ENCODE measurements around the gene ADAMTS16.
A peak's percentile ranks its signal among the peaks of the same experiment; 100 is the strongest.

ADAMTS16 gene

DNA sequence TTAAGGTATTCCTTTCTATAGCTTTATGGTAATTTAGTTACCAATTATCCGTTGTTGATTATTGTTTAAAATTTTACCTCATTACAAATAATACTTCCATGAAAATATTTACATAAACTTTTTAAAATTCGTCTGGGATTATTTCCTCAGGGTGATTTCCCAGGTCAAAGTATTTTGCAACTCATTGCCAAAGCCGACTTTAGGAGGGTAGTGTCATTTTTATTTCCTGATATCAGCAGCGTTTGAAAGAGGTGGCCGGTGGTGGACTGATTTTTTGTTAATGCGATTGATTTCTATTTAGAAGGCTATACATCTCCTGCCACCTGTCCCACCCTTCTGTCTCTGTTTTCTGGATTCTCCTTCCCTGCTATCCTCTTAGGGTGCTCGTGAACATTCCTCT is 4.3 kb downstream of the ADAMTS16 start:
- no peak for DNase-seq (ENCODE audit: low spot score)

DNA sequence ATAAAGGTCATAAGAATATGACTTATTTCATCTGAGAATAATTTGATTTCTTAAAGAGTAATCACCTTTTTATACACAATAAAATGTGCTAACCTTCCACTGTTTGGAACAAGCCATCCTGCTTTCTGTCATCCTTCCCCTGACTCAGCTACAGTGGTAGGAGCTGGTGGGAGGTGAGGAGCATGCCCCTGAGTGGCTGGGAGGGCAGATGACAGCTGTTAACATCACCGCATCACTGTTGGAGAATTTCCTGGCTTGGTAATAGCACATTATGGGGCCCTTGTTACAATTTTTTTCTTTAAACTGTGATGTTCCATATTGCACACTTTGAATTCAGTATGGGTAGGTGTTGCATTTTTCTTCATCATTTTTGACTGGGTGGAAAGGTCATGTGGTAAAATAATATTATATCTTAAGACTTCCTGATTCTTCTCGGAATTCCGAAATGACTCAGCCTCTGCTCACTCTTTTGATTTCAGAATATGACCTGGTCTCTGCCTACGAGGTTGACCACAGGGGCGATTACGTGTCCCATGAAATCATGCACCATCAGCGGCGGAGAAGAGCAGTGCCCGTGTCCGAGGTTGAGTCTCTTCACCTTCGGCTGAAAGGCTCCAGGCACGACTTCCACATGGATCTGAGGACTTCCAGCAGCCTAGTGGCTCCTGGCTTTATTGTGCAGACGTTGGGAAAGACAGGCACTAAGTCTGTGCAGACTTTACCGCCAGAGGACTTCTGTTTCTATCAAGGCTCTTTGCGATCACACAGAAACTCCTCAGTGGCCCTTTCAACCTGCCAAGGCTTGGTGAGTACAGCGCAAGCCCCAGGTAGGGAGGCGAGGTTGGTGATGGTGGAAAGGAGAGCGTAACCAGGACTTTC is 5.8 kb downstream of the ADAMTS16 start:
- no peak for DNase-seq (ENCODE audit: low spot score)

DNA sequence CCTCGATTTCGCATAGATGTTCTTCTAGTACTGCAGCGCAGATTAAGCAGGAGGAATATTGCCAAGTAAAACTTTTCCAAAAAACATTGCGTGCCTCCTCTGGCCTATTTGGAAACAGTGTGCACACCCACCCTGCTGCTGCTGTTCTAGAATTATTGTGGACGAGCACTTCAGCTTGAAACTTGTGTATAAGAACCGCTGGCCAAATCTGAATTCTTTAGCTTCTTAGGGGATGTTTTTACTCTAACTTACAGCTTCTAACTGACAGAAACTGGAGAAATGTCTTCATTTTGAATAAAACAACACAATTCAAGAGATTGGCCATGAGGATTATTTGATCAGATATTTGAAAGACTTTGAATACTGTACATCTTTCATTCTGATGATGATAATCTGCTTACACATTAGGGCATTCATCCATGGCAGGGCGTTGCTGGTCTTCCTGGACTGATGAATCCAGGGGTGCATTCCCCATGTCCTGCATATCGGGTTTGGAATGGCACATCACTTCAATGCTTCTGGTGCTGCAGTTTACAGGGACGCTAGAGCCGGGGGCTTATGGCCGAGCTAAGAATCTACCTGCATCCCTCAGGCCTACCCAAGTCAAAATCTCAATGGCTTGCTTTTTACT is 6.5 kb downstream of the ADAMTS16 start:
- DNase-seq (ENCODE audit: low spot score), result no peak

DNA sequence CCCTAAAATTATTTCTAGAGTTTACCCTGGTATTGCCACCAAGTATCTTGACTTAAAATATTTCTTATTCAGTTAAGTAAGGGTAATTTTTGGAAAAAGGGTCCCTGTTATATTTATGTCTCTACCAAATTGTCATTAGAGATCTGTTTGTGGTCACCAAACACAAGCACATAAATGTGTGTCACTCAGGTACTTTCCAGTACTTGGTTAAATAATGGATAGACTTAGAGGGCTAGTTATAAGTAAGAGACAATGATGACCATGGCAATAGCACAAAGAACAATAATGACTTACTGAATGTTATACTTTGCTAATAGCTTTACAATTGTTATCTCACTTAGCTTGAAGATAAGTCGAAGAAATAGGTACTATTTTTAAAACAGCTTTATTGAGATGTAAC is 9.0 kb downstream of the ADAMTS16 start:
- no peak for DNase-seq (ENCODE audit: low spot score)

DNA sequence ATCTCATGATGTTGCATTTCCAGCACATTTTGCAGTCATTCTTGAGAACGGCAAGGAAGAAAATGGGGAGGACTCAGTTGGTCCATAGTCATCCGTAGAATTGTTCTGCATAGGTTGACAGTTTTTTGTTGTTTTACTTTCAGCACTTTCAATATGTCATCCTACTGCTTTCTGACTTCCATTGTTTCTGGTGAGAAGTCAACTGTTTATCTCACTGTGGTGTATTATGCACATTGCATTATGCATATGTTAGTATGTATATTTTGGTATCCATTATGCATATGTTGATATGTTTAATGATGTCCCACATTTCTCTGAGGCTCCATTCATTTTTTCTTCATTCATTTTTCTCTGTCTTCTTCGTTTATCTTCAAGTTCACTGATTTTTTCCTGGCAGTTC is 10.5 kb downstream of the ADAMTS16 start:
- no peak for DNase-seq (ENCODE audit: low spot score)

DNA sequence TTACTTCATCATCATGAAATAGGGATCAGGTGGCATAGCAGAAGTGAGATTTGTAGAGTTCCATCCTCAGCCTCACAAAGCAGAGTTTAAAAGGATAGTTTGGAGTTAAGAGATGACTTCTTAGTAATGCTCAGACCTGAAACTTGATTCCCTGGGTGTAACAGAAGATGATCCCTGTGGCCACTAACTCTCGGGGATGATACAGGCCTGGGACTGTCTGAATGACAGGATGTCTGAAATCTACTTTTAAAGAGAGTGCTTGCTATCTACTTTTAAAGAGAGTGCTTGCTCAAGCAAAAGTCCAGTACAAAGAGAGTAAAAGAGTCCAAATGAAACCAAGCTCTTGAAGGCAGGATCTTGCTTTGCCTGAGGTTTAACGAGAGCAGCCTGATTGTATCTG is 14.6 kb downstream of the ADAMTS16 start:
- no peak for DNase-seq (ENCODE audit: low spot score)

DNA sequence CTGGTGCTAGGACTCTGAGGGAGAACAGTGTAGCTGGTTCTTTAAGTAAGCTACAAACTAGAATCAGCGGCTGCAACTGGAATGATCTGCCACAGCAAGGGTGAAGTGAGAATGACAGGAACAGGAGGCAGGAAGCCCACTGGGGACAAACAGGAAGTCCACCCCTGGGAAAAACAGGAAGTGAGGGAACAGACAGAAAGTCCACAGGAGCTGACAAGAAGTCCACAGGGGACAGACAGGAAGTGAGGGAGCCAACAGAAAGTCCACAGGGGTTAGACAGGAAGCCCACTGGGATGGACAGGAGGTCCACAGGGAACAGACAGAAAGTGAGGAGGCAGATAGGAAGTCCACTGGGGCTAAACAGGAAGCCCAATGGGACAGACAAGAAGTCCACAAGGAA is 15.5 kb downstream of the ADAMTS16 start:
- DNase-seq (ENCODE audit: low spot score), result no peak

DNA sequence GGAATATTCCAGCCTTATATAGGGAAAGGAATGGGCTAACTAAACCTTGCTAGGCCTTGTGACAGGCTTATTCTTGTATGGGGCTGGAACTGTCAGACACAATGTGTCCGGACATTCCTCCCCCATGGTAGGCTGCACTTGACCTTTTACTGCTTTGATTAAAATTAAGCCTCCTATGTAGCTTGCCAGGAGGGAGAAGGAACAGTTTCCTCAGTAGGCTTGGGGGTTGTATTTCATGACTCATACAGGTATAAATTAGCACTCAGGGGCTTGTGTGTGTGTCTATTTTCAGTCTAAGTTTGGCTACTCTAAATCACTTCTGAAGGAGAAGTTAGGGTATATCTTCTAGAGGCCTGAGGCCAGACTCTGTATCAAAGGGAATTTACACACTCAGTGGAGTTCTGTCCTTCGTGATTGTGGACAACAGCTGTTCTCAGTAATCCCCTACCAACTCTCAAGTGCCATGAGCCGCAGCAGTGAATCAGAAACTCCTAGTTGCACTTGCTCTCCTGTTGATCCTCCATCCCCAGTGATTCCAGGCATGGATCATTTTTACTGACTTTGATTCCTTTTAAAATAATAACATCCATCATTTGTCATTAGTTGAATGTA is 16.4 kb downstream of the ADAMTS16 start:
- no peak for DNase-seq (ENCODE audit: low spot score)

DNA sequence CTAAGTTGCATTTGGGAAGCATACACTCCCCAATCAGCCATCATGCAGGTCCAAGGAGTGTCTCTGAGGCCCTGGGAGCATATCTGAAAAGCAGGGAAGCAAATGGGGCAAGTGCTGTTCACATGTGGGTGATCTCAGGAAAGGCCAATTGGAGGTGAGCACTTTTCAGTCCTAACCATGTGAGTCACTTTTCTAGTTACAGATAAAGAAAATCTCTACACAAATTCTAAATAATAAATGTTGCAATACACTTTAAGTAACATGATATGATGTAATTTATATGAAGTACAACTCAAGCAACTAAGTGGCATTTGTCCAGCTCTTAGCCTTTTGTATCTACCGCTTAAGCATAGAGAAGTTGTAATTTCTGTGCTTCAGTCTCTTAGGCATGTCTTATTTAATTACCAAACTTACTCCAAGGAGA is 18.4 kb downstream of the ADAMTS16 start:
- no peak for DNase-seq (ENCODE audit: low spot score)

DNA sequence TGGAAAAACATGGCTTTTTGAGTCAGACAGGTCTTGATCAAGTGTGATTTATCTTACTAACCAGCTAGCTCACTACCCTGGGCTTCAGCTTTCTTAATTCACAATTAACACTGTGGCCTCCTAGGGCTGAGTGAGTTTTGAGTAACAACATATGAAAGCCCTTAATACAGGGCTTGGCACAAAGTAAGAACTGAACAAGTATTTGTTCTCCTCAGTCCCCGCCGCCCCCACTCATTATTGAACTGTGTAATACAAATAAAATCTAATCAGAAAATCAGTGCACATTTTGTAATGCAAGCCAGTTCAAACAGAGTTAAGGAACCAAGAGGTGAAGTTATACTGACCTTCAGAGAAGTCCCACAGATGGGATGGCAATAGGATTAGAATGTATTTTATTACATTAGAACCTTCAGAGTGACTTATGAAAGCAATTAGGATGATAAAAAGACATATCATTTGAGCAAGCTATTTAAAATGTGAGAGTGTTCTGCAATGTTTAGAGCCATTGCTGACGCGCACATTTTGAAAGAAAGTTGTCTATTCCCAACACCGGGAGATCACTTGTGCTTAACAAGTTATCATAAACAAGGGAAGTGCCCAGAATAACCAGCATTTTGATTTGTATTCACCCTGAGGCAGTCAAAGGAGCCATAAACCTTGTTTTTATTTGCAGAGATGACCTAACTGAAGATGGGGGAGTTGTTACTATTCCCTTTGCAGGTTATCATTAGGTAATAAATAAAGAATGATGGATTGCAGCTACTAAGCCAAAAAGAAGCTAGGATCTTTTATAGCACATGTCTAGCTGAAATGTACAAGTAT is 19.4 kb downstream of the ADAMTS16 start:
- DNase-seq (ENCODE audit: low spot score), result no peak

DNA sequence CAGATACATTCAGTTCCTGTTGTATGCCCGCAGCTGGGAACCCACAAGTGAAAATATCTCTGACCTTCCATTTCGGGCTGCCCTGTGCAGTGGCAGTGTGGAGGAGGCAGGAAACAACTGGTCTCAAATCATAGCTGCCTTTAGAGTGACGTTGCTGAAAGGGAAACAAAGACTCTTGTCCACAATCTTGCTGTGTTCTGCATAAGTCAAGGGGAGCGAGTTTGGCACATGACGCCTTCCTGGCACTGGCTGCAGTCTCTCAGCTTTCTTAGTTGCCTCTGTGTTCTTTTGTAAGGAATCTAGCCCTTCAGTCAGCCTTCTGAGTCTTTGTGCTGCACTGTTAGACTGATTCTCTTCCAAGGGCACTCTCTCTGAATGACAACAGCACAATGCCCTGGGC is 24.0 kb downstream of the ADAMTS16 start:
- no peak for DNase-seq (ENCODE audit: low spot score)

DNA sequence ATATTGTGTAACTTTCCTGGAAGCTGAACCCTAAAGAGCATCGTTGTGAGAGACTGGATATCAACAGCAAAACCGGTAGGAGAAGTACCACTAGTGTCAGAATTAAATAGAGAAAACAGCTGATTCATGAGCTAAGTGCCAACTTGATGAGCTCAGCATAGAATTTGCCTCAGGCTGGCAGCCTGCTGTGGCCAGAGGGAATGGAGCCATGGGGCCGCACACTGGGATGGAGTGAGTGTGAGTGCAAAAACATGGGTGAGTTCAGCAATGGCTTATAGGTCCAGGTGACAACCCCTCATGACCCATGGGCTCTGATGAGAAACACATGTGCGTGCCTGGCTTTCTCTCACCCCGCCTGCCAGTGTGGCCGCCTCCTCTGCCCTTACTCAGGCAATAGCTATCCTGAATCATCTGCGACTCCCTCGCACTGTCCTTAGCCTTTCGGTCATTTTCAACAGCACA is 25.4 kb downstream of the ADAMTS16 start:
- no peak for DNase-seq (ENCODE audit: low spot score)

DNA sequence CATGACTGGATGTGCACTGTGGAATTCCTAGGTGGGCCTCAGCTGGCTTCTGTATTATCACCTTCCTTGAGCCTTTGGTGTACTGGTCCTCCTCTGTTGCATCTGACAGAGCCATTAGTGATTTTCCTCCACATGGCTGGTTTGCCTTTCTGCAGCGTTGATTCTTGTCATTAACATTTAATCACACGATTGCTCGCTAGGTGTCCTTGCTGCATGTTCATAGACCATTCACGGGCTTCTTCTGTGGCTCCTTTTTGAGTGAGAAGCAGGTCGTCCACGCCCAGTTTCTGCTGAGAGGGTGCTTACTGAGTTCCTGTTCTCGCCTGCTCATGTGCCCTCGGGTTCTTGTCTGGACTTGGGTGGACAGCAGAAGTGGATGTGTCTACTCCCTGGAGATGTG is 29.3 kb downstream of the ADAMTS16 start:
- DNase-seq (ENCODE audit: low spot score), result no peak

DNA sequence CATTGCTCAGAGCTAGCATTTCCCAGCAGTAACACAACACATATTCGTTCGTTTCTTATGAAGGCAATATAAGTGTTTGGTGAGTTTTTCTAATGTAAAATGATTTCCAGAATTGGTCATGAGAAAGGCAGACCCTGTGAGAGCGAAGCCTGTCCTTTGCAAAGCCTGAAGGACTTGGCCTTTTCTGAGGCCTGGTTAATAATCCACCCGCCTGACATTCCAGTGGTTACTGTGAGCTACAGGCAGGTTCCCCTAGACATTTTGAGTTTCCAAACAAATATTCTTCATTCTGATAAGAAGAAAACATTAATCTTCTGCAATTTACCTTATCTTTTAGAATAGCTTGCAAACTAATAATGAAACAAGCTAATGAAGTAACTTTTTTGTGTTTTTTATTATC is 38.0 kb downstream of the ADAMTS16 start:
- DNase-seq (ENCODE audit: low spot score), result no peak

DNA sequence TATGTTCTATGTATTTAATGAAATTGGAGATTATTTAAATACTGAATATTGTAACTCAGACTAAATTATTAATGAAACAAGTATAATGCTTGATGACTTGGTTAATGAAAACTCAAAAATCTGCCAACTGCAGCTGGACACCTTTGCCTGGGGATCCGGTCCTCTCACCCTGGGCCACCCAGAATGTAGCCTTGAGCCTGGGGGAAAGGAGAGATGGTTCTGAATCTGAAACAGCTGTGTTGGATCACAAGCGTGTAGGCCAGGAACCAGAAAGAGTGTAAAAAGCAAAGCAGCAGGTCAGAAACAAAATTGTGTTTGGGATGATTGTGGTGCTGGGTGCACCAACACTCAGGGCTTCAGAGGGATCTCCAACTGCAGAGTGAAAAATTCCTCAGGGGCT is 38.5 kb downstream of the ADAMTS16 start:
- no peak for DNase-seq (ENCODE audit: low spot score)

DNA sequence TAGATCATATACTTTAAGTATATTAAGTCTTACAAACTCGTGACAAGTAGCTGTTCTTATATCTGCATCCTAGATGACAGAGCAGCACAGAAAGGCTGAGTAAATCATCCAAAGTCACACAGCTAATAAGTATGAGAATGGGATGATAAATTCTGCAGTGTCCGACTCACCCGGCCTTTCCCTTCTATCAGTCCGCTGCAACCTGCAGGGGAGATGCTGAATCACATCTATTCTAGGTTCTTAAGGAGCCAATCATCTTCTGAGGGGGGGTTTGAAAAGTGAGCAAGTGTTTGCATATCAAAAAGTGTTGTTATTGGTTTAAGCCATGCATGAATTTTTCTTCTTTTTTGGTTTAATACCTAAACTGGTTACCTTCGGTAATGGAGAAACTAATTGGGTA is 38.9 kb downstream of the ADAMTS16 start:
- DNase-seq (ENCODE audit: low spot score), result peak; percentile 47

DNA sequence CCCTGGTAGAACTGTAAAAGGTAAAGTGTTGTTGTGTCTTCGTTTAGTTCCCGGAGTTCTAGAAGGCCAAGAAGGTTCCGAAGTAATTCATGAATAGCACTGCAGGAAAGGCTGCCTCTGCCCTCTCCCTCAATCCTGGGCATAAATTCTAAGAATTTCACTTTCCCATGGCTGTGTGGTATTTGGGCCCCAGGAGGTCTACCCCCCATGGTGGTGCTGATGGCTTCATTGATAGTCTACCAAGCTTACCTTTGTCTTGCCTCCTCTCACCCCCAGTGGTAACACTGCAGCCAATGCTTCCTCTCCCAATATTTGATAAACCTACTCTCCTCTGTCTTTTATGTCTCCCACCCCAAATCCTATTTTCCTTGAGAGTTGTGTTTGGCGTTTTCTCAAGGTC is 39.5 kb downstream of the ADAMTS16 start:
- peak; percentile 71 for DNase-seq (ENCODE audit: low spot score)

DNA sequence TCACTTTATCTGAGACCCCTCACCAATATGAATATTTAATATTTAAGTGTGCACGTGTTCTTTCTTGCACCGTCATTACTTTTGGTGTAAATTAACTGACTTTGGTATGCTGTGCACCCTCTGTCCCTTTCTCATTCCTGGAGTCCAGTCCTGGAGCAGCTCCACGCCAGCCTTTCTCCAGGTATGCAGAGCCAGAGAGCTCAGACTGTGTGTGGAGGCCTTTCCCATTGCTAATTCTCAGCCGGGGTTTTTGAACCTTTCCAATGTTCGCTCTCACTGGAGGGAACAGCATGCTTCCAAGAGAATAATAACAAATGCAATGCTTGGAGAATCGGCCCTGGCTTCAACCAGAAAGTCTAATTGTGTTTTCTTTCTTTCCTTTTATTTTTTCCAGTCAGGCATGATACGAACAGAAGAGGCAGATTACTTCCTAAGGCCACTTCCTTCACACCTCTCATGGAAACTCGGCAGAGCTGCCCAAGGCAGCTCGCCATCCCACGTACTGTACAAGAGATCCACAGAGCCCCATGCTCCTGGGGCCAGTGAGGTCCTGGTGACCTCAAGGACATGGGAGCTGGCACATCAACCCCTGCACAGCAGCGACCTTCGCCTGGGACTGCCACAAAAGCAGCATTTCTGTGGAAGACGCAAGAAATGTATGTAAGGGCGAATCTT is 41.7 kb downstream of the ADAMTS16 start:
- DNase-seq (ENCODE audit: low spot score), result no peak

DNA sequence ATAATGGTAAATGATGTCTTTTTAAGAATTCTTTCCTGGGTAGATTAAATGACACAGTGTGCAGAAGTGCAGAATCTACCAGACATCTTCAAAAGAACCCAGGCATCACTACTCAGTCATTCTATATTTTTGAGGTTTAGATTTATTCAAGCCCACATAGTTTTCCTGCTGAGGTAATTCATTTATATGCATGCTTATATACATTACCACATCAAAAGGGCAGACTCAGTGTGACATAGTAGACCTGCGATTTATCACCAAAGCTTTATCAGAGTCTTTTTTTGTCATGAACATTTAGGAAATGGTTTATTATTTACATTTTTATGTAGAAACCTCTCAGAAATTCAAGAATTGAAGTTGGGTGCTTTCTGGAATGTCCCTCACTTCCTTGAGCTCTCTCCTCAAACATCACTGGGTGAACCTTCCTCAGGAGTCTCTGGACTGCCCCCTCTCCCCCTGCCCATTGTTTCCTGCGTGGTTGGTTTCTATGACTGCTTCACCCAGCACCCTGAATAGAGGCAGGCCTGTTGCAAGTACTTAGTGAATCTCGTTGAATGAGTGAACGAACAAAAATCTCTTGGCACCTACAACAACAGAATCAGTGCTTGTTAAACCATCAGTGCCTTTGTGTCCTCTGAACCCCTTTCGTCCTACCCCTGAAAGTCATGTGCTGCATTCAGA is 42.5 kb downstream of the ADAMTS16 start:
- no peak for DNase-seq (ENCODE audit: low spot score)

DNA sequence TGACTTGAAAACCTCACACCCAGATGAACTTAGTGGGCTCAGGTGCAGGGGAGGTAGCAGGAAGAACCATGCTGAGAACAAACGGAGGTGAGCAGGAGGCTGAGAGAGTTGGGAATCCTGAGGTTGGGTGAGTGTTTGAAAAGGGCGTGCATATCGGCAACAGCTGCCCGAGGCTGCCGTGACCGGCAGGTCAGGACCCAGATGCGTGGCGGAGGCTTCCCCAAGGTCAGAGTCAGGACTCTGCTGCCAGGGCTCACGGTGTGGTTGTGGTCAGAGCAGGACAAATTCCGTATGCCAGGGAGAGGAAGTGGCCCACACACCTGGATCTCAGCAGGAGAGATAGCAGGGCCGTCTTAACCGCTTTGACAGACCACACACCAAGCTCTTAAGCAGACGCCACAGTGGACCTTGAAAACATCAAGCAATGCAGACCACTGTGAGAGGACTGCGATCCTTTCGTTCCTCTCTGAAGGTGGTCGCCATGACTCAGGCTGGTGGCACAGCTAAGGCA is 43.1 kb downstream of the ADAMTS16 start:
- DNase-seq (ENCODE audit: low spot score), result peak; percentile 45

DNA sequence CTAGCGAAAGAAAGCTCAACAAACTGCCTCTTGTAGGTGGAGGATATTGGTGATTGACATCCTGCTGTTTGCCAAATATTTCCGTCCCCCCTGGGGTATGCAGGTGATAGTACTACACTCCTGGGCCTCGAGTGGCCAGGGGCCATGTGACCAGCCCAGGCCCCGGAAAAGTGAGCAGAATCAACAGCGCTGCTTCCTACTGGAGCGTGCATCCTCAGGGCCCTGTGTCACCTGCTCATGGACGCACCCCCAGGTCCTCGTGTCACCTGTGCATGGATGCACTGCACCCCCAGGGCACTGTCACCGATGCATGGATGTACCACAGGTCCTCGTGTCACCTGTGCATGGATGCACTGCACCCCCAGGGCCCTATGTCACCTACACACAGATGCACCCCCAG is 43.8 kb downstream of the ADAMTS16 start:
- no peak for DNase-seq (ENCODE audit: low spot score)

Data from iPS-NIHi11 (cell line).